HepG2 (cell line): ENCODE measurements around the gene TIAM1. TPM values are rescaled to one million over a fixed set of nuclear protein-coding genes. Genes with fewer than 3 reads are reported as not detected.

Source experiments
- ATAC-seq: fragments of 200-7000 bp; cut with Tn5 transposase; 3 replicates; pipeline ENCODE4 v1.9.1; 2020; ENCODE audit warnings: mild to moderate bottlenecking, moderate library complexity
- BruUV-seq: library from RNA; stranded (reverse); fragments of 400-500 nt; replicated peaks from 2 replicates; lab custom pipeline; 2021; lab: Mats Ljungman, UMichigan
- CTCF ChIA-PET: fragments of 300-600 bp; formaldehyde crosslinking; extraction: SDS; loops from one replicate; lab custom pipeline; 2021; ENCODE audit warnings: low total read pairs, inconsistent platforms, low intra/inter-chr PET ratio; lab: Yijun Ruan, JAX
- POLR2A ChIA-PET: fragments of 350-600 bp; sonication (Branson Sonifier 250); formaldehyde crosslinking; loops from one replicate; lab custom pipeline; 2020; ENCODE audit warnings: antibody characterized with exemption, inconsistent platforms; lab: Yijun Ruan, JAX
- DNase-seq: peaks from one replicate; pipeline ENCODE4 v3.0.0-alpha.2; 2015; ENCODE audit warnings: low spot score
- FAIRE-seq: peaks from 3 replicates; lab custom pipeline; 2011; peaks lifted over from hg19 to GRCh38; lab: Jason Lieb, UNC
- H2AFZ ChIP-seq: one replicate; pipeline ENCODE4 v1.6.1; 2011; ENCODE audit warnings: low read length, inconsistent platforms
- H3K27ac ChIP-seq: fragments of 300-600 bp; 3 replicates; pipeline ENCODE4 v1.8.0; 2011; ENCODE audit warnings: mixed run types, mild to moderate bottlenecking, mixed read lengths, low read length, inconsistent platforms; ENCODE audit not compliant: insufficient read depth; ENCODE audit errors: extremely low read length
- H3K27me3 ChIP-seq, 2 experiments: fragments of 200-600 bp in 1 of 2; 2 replicates in 1 of 2; 3 replicates in 1 of 2; pipeline versions ENCODE4 v1.6.0 to v1.8.0; 2011; ENCODE audit warnings: low read length in 2 of 2, mild to moderate bottlenecking in 2 of 2, moderate library complexity in 2 of 2, inconsistent platforms in 1 of 2; ENCODE audit not compliant: insufficient read depth in 2 of 2, control insufficient read depth in 1 of 2
- H3K36me3 ChIP-seq, 2 experiments: fragments of 200-600 bp in 1 of 2; replicated peaks in 1 of 2; 2 replicates in 1 of 2; 3 replicates in 1 of 2; pipeline versions ENCODE4 v1.5.1 to v1.8.0; 2011; ENCODE audit warnings: low read length in 2 of 2, inconsistent platforms in 1 of 2; ENCODE audit not compliant: insufficient read depth in 2 of 2, control insufficient read depth in 1 of 2
- H3K4me1 ChIP-seq: 2 replicates; pipeline ENCODE4 v1.5.1; 2012; ENCODE audit warnings: low read length, inconsistent platforms; ENCODE audit not compliant: insufficient read depth
- H3K4me2 ChIP-seq: 2 replicates; pipeline ENCODE4 v1.6.0; 2011; ENCODE audit warnings: low read depth, low read length, inconsistent platforms
- H3K4me3 ChIP-seq, 3 experiments: fragments of 200-600 bp in 1 of 3; sonication (generic), shearing (Covaris generic) in 1 of 3; replicated peaks in 1 of 3; 2 replicates each; pipeline ENCODE4 v1.5.1; 2011 to 2016; ENCODE audit warnings: low read length in 3 of 3, inconsistent platforms in 2 of 3, low read depth in 2 of 3, mild to moderate bottlenecking in 2 of 3, control low read depth in 1 of 3, mixed read lengths in 1 of 3; ENCODE audit not compliant: insufficient read depth in 1 of 3
- H3K79me2 ChIP-seq: one replicate; pipeline ENCODE4 v1.6.1; 2011; ENCODE audit warnings: low read length, inconsistent platforms; ENCODE audit not compliant: insufficient read depth
- H3K9ac ChIP-seq: 2 replicates; pipeline ENCODE4 v1.6.0; 2011; ENCODE audit warnings: mild to moderate bottlenecking, low read depth, low read length, inconsistent platforms; ENCODE audit not compliant: insufficient read depth
- H3K9me3 ChIP-seq: 2 replicates; pipeline ENCODE4 v1.5.1; 2012; ENCODE audit warnings: mild to moderate bottlenecking, low read length
- H4K20me1 ChIP-seq: 2 replicates; pipeline ENCODE4 v1.6.0; 2011; ENCODE audit warnings: inconsistent platforms, mild to moderate bottlenecking, low read length, moderate library complexity; ENCODE audit not compliant: insufficient read depth
- AGO1 ChIP-seq: fragments of 200-400 bp; formaldehyde crosslinking; IDR thresholded peaks from 2 replicates; pipeline ENCODE4 v1.6.1; 2017; ENCODE audit warnings: mild to moderate bottlenecking, low read depth, low read length, moderate library complexity; ENCODE audit not compliant: poor library complexity, severe bottlenecking
- BRCA1 ChIP-seq: sonication (generic); formaldehyde crosslinking; IDR thresholded peaks from 2 replicates; pipeline ENCODE4 v1.4.0; 2020; ENCODE audit warnings: missing genetic modification reagents
- FOSL2 ChIP-seq: sonication (generic); formaldehyde crosslinking; IDR thresholded peaks from 2 replicates; pipeline ENCODE4 v1.4.0; 2020; ENCODE audit warnings: missing genetic modification reagents
- KDM2A ChIP-seq: sonication (generic); formaldehyde crosslinking; IDR thresholded peaks from 2 replicates; pipeline ENCODE4 v1.4.0; 2020; ENCODE audit warnings: low read depth, missing genetic modification reagents, borderline replicate concordance
- KLF6 ChIP-seq: IDR thresholded peaks from 2 replicates; pipeline ENCODE4 v1.8.0; 2016; ENCODE audit warnings: missing biosample characterization, missing genetic modification reagents
- MTERF4 ChIP-seq: sonication (generic); formaldehyde crosslinking; IDR thresholded peaks from 2 replicates; pipeline ENCODE4 v1.8.0; 2023; ENCODE audit warnings: mild to moderate bottlenecking, missing genetic modification reagents
- MXD4 ChIP-seq: IDR thresholded peaks from 2 replicates; pipeline ENCODE4 v1.6.1; 2016; ENCODE audit warnings: mild to moderate bottlenecking, missing biosample characterization, missing genetic modification reagents
- MYPOP ChIP-seq: sonication (generic); formaldehyde crosslinking; IDR thresholded peaks from 2 replicates; pipeline ENCODE4 v1.8.1; 2023; ENCODE audit warnings: mild to moderate bottlenecking, moderate library complexity, missing genetic modification reagents
- POGK ChIP-seq: sonication (generic); formaldehyde crosslinking; conservative IDR thresholded peaks from 2 replicates; pipeline ENCODE4 v1.8.0; 2022; ENCODE audit warnings: mild to moderate bottlenecking, moderate library complexity, missing genetic modification reagents
- SP2 ChIP-seq: sonication (generic); formaldehyde crosslinking; IDR thresholded peaks from 2 replicates; pipeline ENCODE4 v1.5.1; 2020; ENCODE audit warnings: mild to moderate bottlenecking, missing genetic modification reagents
- SRSF1 ChIP-seq: fragments of 200-400 bp; formaldehyde crosslinking; optimal IDR thresholded peaks from 2 replicates; pipeline ENCODE3; 2017; ENCODE audit warnings: mild to moderate bottlenecking, low read depth, low read length, moderate library complexity
- SYNCRIP ChIP-seq: fragments of 200-400 bp; formaldehyde crosslinking; IDR thresholded peaks from 2 replicates; pipeline ENCODE4 v1.6.1; 2018; ENCODE audit warnings: mild to moderate bottlenecking, low read depth, low read length; ENCODE audit not compliant: insufficient read depth
- ZNF7 ChIP-seq: IDR thresholded peaks from 2 replicates; pipeline ENCODE4 v1.6.1; 2016; ENCODE audit warnings: missing biosample characterization, missing genetic modification reagents
- ZNF709 ChIP-seq: sonication (generic); formaldehyde crosslinking; IDR thresholded peaks from 2 replicates; pipeline ENCODE4 v1.5.0; 2020; ENCODE audit warnings: mild to moderate bottlenecking, missing genetic modification reagents
- WGBS: methylation state at CpG from one replicate; pipeline ENCODE4 v1.1.6; 2017; ENCODE audit warnings: low lambda C conversion rate; 5-methylcytosine and 5-hydroxymethylcytosine counted together
- in situ Hi-C: cut with HindIII; loops from 2 replicates; pipeline ENCODE4 v1.10.0; 2017; ENCODE audit warnings: low pct_unique_long_range_greater_than_20kb; ENCODE audit not compliant: extremely low pct_ligation_motif_present
- intact Hi-C: fragments of 100-400 bp; cut with micrococcal nuclease; formaldehyde crosslinking; loops from one replicate; pipeline ENCODE4 v1.10.0; 2022; ENCODE audit not compliant: unreplicated experiment
- polyA plus RNA-seq, 8 experiments: library from polyadenylated mRNA; depleted of rRNA in 3 of 8; stranded (reverse) in 7 of 8; unstranded in 1 of 8; fragments of >200 nt; fragmentation: Illumina TruSeq in 4 of 8; extraction: Trizol in 4 of 8; gene quantifications; 2 replicates each; pipeline versions ENCODE4 v1.2.1 to v1.2.3, GENCODE V29; 2011 to 2016; ENCODE audit warnings: low read depth in 4 of 8, missing spikeins in 1 of 8, mixed read lengths in 1 of 8; ENCODE audit not compliant: insufficient read depth in 1 of 8
- total RNA-seq, 5 experiments: library from RNA; depleted of rRNA; stranded (reverse); fragments of >200 nt; fragmentation: Illumina TruSeq; extraction: Trizol; gene quantifications; 2 replicates each; pipeline ENCODE4 v1.2.3, GENCODE V29; 2016; ENCODE audit warnings: low read depth in 1 of 5

TIAM1 gene
- total and polyA plus RNA-seq, 2 of the 13 experiments (the other 11 are each of a cell fraction or from before 2014, with no cell fraction given), result 0.13 to 0.24 TPM

GRCh38 chr21:31354122-31354521 is 10.1 kb upstream of the TIAM1 start (continued):
- no peak for TF ChIP-seq POGK (CRISPR knock-in tag)
- no peak for TF ChIP-seq SYNCRIP
- no peak for TF ChIP-seq SRSF1
- no peak for TF ChIP-seq AGO1
- no peak for TF ChIP-seq KDM2A (CRISPR knock-in tag)
- TF ChIP-seq SP2, result no peak

- no peak for DNase-seq
- CTCF ChIA-PET, result no interaction called here
- H3K9me3 ChIP-seq, result no peaks in the 10 kb centered on the region
- WGBS, result 22% methylated on average over 2 of the region's 2 CpGs
- POLR2A ChIA-PET, result no interaction called here
- in situ Hi-C loops, result no loop called here
- TF ChIP-seq KLF6, result no peak
- TF ChIP-seq MTERF4 (CRISPR knock-in tag), result no peak
- no peak for TF ChIP-seq ZNF709 (CRISPR knock-in tag)
- TF ChIP-seq ZNF7 (CRISPR knock-in tag), result no peak
- no peak for TF ChIP-seq MYPOP
- TF ChIP-seq BRCA1, result no peak
- no peak for TF ChIP-seq FOSL2
- TF ChIP-seq MXD4 (CRISPR knock-in tag), result no peak
- TF ChIP-seq, all 625 proteins: peak for 0
- no peak for ATAC-seq
- FAIRE-seq, result no peak
- intact Hi-C loops, result no loop called here
- no peak overlapping the region for H3K9ac ChIP-seq
- no peak overlapping the region for H2AFZ ChIP-seq
- H3K27ac ChIP-seq, result no peak overlapping the region
- H3K36me3 ChIP-seq, result no peaks in the 10 kb centered on the region
- no peaks in the 10 kb centered on the region for H3K27me3 ChIP-seq
- H4K20me1 ChIP-seq, result no peaks in the 10 kb centered on the region
- no peaks in the 10 kb centered on the region for H3K79me2 ChIP-seq
- no peak overlapping the region for H3K4me3 ChIP-seq
- BruUV-seq, result no TSS peak
- no peaks in the 10 kb centered on the region for H3K4me1 ChIP-seq
- H3K4me2 ChIP-seq, result no peak overlapping the region
Measured at GRCh38 chr21:31352836-31353235, 8.8 kb upstream of the TIAM1 start.
